ENCODE measurements around the gene RFTN1.

Gene RFTN1

GRCh38 chr3:16352428-16352827, 161.1 kb downstream of the RFTN1 start:
- Histone ChIP-seq H3K4me3 (no peak overlapping the region), H3K27ac (no peak overlapping the region)

GRCh38 chr3:16350597-16351318, 162.7 kb downstream of the RFTN1 start:
- H3K27ac ChIP-seq, result no peak overlapping the region
- no peak overlapping the region for H3K4me3 ChIP-seq

- no peak overlapping the region for H3K27ac ChIP-seq
- no peak overlapping the region for H3K4me3 ChIP-seq
Observed at GRCh38 chr3:16349986-16350596, 163.4 kb downstream of the RFTN1 start.

- no peak overlapping the region for H3K27ac ChIP-seq
- H3K4me3 ChIP-seq, result no peak overlapping the region
Observed at GRCh38 chr3:16347548-16347947, 166.0 kb downstream of the RFTN1 start.

- H3K4me3 ChIP-seq, result no peak overlapping the region
- H3K27ac ChIP-seq, result no peak overlapping the region
Observed at GRCh38 chr3:16346413-16347081, 167.0 kb downstream of the RFTN1 start.

GRCh38 chr3:16343101-16343500, 170.4 kb downstream of the RFTN1 start:
- Histone ChIP-seq H3K4me3 (no peak overlapping the region), H3K27ac (no peak overlapping the region)

- H3K4me3 ChIP-seq, result no peak overlapping the region
- peak overlapping the region in 6 of 21 experiments; percentile 2 to 62 (median 42) for H3K27ac ChIP-seq
Observed at GRCh38 chr3:16338999-16339398, 174.5 kb downstream of the RFTN1 start.

- Histone ChIP-seq H3K27ac (peak overlapping the region in 9 of 21 experiments; percentile 3 to 62 (median 39)), H3K4me3 (no peak overlapping the region)
Observed at GRCh38 chr3:16337856-16338540, 175.5 kb downstream of the RFTN1 start.

GRCh38 chr3:16336825-16337224, 176.7 kb downstream of the RFTN1 start:
- Histone ChIP-seq H3K27ac (no peak overlapping the region), H3K4me3 (no peak overlapping the region)

GRCh38 chr3:16335772-16336645, 177.5 kb downstream of the RFTN1 start:
- Histone ChIP-seq H3K4me3 (no peak overlapping the region), H3K27ac (peak overlapping the region in 3 of 21 experiments; percentile 3 to 26 (median 14))

GRCh38 chr3:16335333-16335732, 178.2 kb downstream of the RFTN1 start:
- H3K27ac ChIP-seq, result peak overlapping the region in 4 of 21 experiments; percentile 13 to 26 (median 22)
- no peak overlapping the region for H3K4me3 ChIP-seq

GRCh38 chr3:16334909-16335308, 178.6 kb downstream of the RFTN1 start:
- peak overlapping the region in 5 of 21 experiments; percentile 13 to 57 (median 20) for H3K27ac ChIP-seq
- no peak overlapping the region for H3K4me3 ChIP-seq

- Histone ChIP-seq H3K27ac (peak overlapping the region in 1 of 21 experiments; percentile 60), H3K4me3 (no peak overlapping the region)
Observed at GRCh38 chr3:16332904-16333426, 180.5 kb downstream of the RFTN1 start.

GRCh38 chr3:16331319-16331883, 182.1 kb downstream of the RFTN1 start:
- H3K27ac ChIP-seq, result no peak overlapping the region
- H3K4me3 ChIP-seq, result no peak overlapping the region

- no peak overlapping the region for H3K27ac ChIP-seq
Observed at GRCh38 chr3:16330351-16330750, 183.1 kb downstream of the RFTN1 start.

GRCh38 chr3:16329826-16330129, 183.7 kb downstream of the RFTN1 start:
- no peak overlapping the region for H3K27ac ChIP-seq
- H3K4me3 ChIP-seq, result no peak overlapping the region

More at GRCh38 chr3:16330351-16330750, 183.1 kb downstream of the RFTN1 start:
- H3K4me3 ChIP-seq, result no peak overlapping the region

GRCh38 chr3:16329036-16329825, 184.3 kb downstream of the RFTN1 start:
- H3K27ac ChIP-seq, result no peak overlapping the region

GRCh38 chr3:16328124-16328523, 185.4 kb downstream of the RFTN1 start:
- Histone ChIP-seq H3K4me3 (no peak overlapping the region), H3K27ac (no peak overlapping the region)

More at GRCh38 chr3:16329036-16329825, 184.3 kb downstream of the RFTN1 start:
- H3K4me3 ChIP-seq, result no peak overlapping the region
